Neural cell (in vitro differentiated cells): ENCODE data around the gene SPTBN2. TPM values are rescaled to one million over a fixed set of nuclear protein-coding genes. Genes with fewer than 3 reads are reported as not detected.

ENCODE experiments used
- H2AFZ ChIP-seq: fragments of 200-600, 300-800 bp; sonication (generic), shearing (Covaris generic); 2 replicates; pipeline ENCODE4 v1.6.0; 2014; ENCODE audit warnings: low read depth, mild to moderate bottlenecking, antibody characterized with exemption, low read length, moderate library complexity
- H3F3A ChIP-seq: fragments of 200-600 bp; shearing (Covaris generic); 2 replicates; pipeline ENCODE4 v1.6.1; 2016; ENCODE audit warnings: mild to moderate bottlenecking, moderate library complexity, mixed read lengths, antibody characterized with exemption, low read length; ENCODE audit not compliant: insufficient read depth, poor library complexity, severe bottlenecking
- H3K27ac ChIP-seq: fragments of 200-600, 300-800 bp; sonication (generic), shearing (Covaris generic); 2 replicates; pipeline ENCODE4 v1.5.1; 2014; ENCODE audit warnings: mild to moderate bottlenecking, low read length, moderate library complexity
- H3K27me3 ChIP-seq: fragments of 300-800, 200-600 bp; sonication (generic), shearing (Covaris generic); 2 replicates; pipeline ENCODE4 v1.6.0; 2014; ENCODE audit warnings: mild to moderate bottlenecking, low read depth, low read length, moderate library complexity; ENCODE audit not compliant: insufficient read depth
- H3K36me3 ChIP-seq: fragments of 300-800, 200-600 bp; sonication (generic), shearing (Covaris generic); 2 replicates; pipeline ENCODE4 v1.5.1; 2014; ENCODE audit warnings: mild to moderate bottlenecking, antibody characterized with exemption, low read length, moderate library complexity; ENCODE audit not compliant: insufficient read depth
- H3K4me2 ChIP-seq: fragments of 300-800, 200-600 bp; sonication (generic), shearing (Covaris generic); 2 replicates; pipeline ENCODE4 v1.6.0; 2014; ENCODE audit warnings: mild to moderate bottlenecking, low read length
- H3K4me3 ChIP-seq: fragments of 300-800, 200-600 bp; sonication (generic), shearing (Covaris generic); 2 replicates; pipeline ENCODE4 v1.5.1; 2014; ENCODE audit warnings: mild to moderate bottlenecking, low read length, moderate library complexity
- H3K79me2 ChIP-seq: fragments of 200-600 bp; shearing (Covaris generic); replicated peaks from 2 replicates; pipeline ENCODE4 v1.6.0; 2014; ENCODE audit warnings: mild to moderate bottlenecking, low read length, moderate library complexity; ENCODE audit not compliant: insufficient read depth
- H3K9ac ChIP-seq: fragments of 300-800, 200-600 bp; sonication (generic), shearing (Covaris generic); 2 replicates; pipeline ENCODE4 v1.6.1; 2016; ENCODE audit warnings: mild to moderate bottlenecking, low read length, mixed read lengths
- H3K9me2 ChIP-seq: fragments of 200-600 bp; shearing (Covaris generic); 2 replicates; pipeline ENCODE4 v1.6.1; 2016; ENCODE audit warnings: mild to moderate bottlenecking, low read length, mixed read lengths; ENCODE audit not compliant: insufficient read depth
- H3K9me3 ChIP-seq: fragments of 200-600, 300-800 bp; sonication (generic), shearing (Covaris generic); 2 replicates; pipeline ENCODE4 v1.6.1; 2016; ENCODE audit warnings: mild to moderate bottlenecking, mixed run types, low read length, moderate library complexity, mixed read lengths
- H4K20me1 ChIP-seq: fragments of 200-600 bp; shearing (Covaris generic); 2 replicates; pipeline ENCODE4 v1.6.1; 2016; ENCODE audit warnings: mild to moderate bottlenecking, mixed run types; ENCODE audit not compliant: insufficient read depth
- CTCF ChIP-seq: fragments of 450-650 bp; IDR thresholded peaks from 2 replicates; pipeline ENCODE4 v1.5.1; 2014; ENCODE audit warnings: antibody characterized with exemption, mild to moderate bottlenecking, moderate library complexity; ENCODE audit not compliant: poor library complexity, severe bottlenecking
- EP300 ChIP-seq: fragments of 450-650 bp; conservative IDR thresholded peaks from 2 replicates; pipeline ENCODE4 v1.6.1; 2014; ENCODE audit warnings: antibody characterized with exemption, mild to moderate bottlenecking, moderate library complexity; ENCODE audit not compliant: poor library complexity, severe bottlenecking
- EZH2 ChIP-seq: fragments of 200-600, 300-800 bp; shearing (Covaris generic), sonication (generic); IDR thresholded peaks from 2 replicates; pipeline ENCODE4 v1.6.1; 2014; ENCODE audit warnings: antibody characterized with exemption, low read length, borderline replicate concordance, mild to moderate bottlenecking; ENCODE audit not compliant: insufficient read depth, poor library complexity, severe bottlenecking
- MXI1 ChIP-seq: fragments of 450-650 bp; conservative IDR thresholded peaks from 2 replicates; pipeline ENCODE4 v1.6.1; 2014; ENCODE audit warnings: antibody characterized with exemption, mild to moderate bottlenecking; ENCODE audit not compliant: poor library complexity, severe bottlenecking
- POLR2AphosphoS5 ChIP-seq: IDR thresholded peaks from 2 replicates; pipeline ENCODE4 v1.6.1; 2012
- RAD21 ChIP-seq: fragments of 450-650 bp; conservative IDR thresholded peaks from 2 replicates; pipeline ENCODE4 v1.6.1; 2014; ENCODE audit warnings: antibody characterized with exemption, mild to moderate bottlenecking, moderate library complexity
- REST ChIP-seq: IDR thresholded peaks from 2 replicates; pipeline ENCODE4 v1.6.1; 2012; ENCODE audit warnings: borderline replicate concordance
- SMC3 ChIP-seq: fragments of 450-650 bp; conservative IDR thresholded peaks from 2 replicates; pipeline ENCODE4 v1.6.1; 2014; ENCODE audit warnings: antibody characterized with exemption, mild to moderate bottlenecking, moderate library complexity; ENCODE audit not compliant: poor library complexity
- TAF1 ChIP-seq: IDR thresholded peaks from 2 replicates; pipeline ENCODE4 v1.6.1; 2012; ENCODE audit warnings: low read depth
- polyA plus RNA-seq: library from polyadenylated mRNA; depleted of rRNA; stranded (reverse); fragments of >200 nt; gene quantifications from 2 replicates; pipeline ENCODE4 v1.2.3, GENCODE V29; 2014

SPTBN2 gene
- polyA plus RNA-seq, 1 donor from 2014 or later = 159 TPM

- Histone ChIP-seq H3K9me2 (no peaks in the 10 kb centered on the region), H3K4me3 (no peak overlapping the region), H3K27ac (no peak overlapping the region), H3K79me2 (no peaks in the 10 kb centered on the region), H3K36me3 (no peaks in the 10 kb centered on the region), H3F3A (no peaks in the 10 kb centered on the region), H3K4me2 (no peak overlapping the region), H3K9me3 (no peaks in the 10 kb centered on the region), H4K20me1 (no peaks in the 10 kb centered on the region), H3K27me3 (no peaks in the 10 kb centered on the region), H3K9ac (no peak overlapping the region), H2AFZ (no peak overlapping the region)
- TF ChIP-seq RAD21 (no peak), CTCF (no peak), POLR2AphosphoS5 (no peak), SMC3 (no peak), MXI1 (no peak), EP300 (no peak), REST (no peak), EZH2 (no peak), TAF1 (no peak)
These were observed 45.1 kb downstream of the SPTBN2 start for GRCh38 chr11:66683877-66684276.

GRCh38 chr11:66680966-66681645 is 47.9 kb downstream of the SPTBN2 start:
- no peaks in the 10 kb centered on the region for H3K27me3 ChIP-seq
- peaks cover 14% of the 10 kb centered on the region for H3K79me2 ChIP-seq
- TF ChIP-seq EP300 (no peak), SMC3 (no peak), REST (no peak), TAF1 (no peak), POLR2AphosphoS5 (no peak), EZH2 (no peak)
- H3K4me3 ChIP-seq = no peak overlapping the region
- no peak overlapping the region for H2AFZ ChIP-seq
- no peaks in the 10 kb centered on the region for H3F3A ChIP-seq
- H4K20me1 ChIP-seq = no peaks in the 10 kb centered on the region
- no peaks in the 10 kb centered on the region for H3K36me3 ChIP-seq
- H3K4me2 ChIP-seq = no peak overlapping the region
- no peaks in the 10 kb centered on the region for H3K9me3 ChIP-seq
- no peak overlapping the region for H3K27ac ChIP-seq
- no peak overlapping the region for H3K9ac ChIP-seq
- H3K9me2 ChIP-seq = no peaks in the 10 kb centered on the region
